Trophoblast cell (in vitro differentiated cells and primary cell): ENCODE results near the gene GPRIN3.

Experiments used
- DNase-seq, 2 donors: peaks; one replicate each; pipeline ENCODE4 v3.0.0-alpha.2; 2016
- H2AFZ ChIP-seq: 2 replicates; pipeline ENCODE4 v1.6.1; 2013; ENCODE audit warnings: low read length, moderate library complexity, mild to moderate bottlenecking; ENCODE audit not compliant: insufficient read depth, poor library complexity
- H2AK5ac ChIP-seq: 2 replicates; pipeline ENCODE4 v1.6.1; 2013; ENCODE audit warnings: mild to moderate bottlenecking, low read length
- H2BK120ac ChIP-seq: 2 replicates; pipeline ENCODE4 v1.6.1; 2013; ENCODE audit warnings: low read length, mild to moderate bottlenecking, moderate library complexity; ENCODE audit not compliant: insufficient read depth, poor library complexity
- H2BK12ac ChIP-seq: 2 replicates; pipeline ENCODE4 v1.6.1; 2013; ENCODE audit warnings: mild to moderate bottlenecking, low read length, moderate library complexity
- H2BK5ac ChIP-seq: 2 replicates; pipeline ENCODE4 v1.6.1; 2013; ENCODE audit warnings: low read length, low read depth, moderate library complexity, mild to moderate bottlenecking; ENCODE audit not compliant: poor library complexity
- H3K14ac ChIP-seq: 2 replicates; pipeline ENCODE4 v1.6.1; 2013; ENCODE audit warnings: mild to moderate bottlenecking, low read length
- H3K18ac ChIP-seq: 2 replicates; pipeline ENCODE4 v1.6.1; 2013; ENCODE audit warnings: mild to moderate bottlenecking, low read length
- H3K23ac ChIP-seq: 2 replicates; pipeline ENCODE4 v1.6.1; 2013; ENCODE audit warnings: low read length
- H3K27ac ChIP-seq: 2 replicates; pipeline ENCODE4 v1.5.1; 2013; ENCODE audit warnings: low read depth, mild to moderate bottlenecking, inconsistent platforms, low read length, moderate library complexity
- H3K27me3 ChIP-seq: 2 replicates; pipeline ENCODE4 v1.6.1; 2013; ENCODE audit warnings: inconsistent platforms, mild to moderate bottlenecking, low read length, moderate library complexity; ENCODE audit not compliant: insufficient read depth
- H3K36me3 ChIP-seq, 2 experiments: 1 replicate in 1 of 2; 2 replicates in 1 of 2; pipeline ENCODE4 v1.6.1; 2013; ENCODE audit warnings: low read length in 2 of 2, mild to moderate bottlenecking in 2 of 2, moderate library complexity in 1 of 2; ENCODE audit not compliant: insufficient read depth in 2 of 2, control insufficient read depth in 1 of 2
- H3K4ac ChIP-seq: 2 replicates; pipeline ENCODE4 v1.6.1; 2013; ENCODE audit warnings: low read depth, mild to moderate bottlenecking, low read length, moderate library complexity
- H3K4me1 ChIP-seq, 2 experiments: 1 replicate in 1 of 2; 2 replicates in 1 of 2; pipeline ENCODE4 v1.6.1; 2013; ENCODE audit warnings: low read length in 2 of 2, mild to moderate bottlenecking in 2 of 2, moderate library complexity in 1 of 2; ENCODE audit not compliant: insufficient read depth in 2 of 2, control insufficient read depth in 1 of 2
- H3K4me2 ChIP-seq: 2 replicates; pipeline ENCODE4 v1.6.1; 2013; ENCODE audit warnings: inconsistent platforms, mild to moderate bottlenecking, low read length, moderate library complexity
- H3K4me3 ChIP-seq: 2 replicates; pipeline ENCODE4 v1.5.1; 2013; ENCODE audit warnings: mild to moderate bottlenecking, low read depth, low read length, inconsistent platforms
- H3K79me1 ChIP-seq: one replicate; pipeline ENCODE4 v1.6.1; 2013; ENCODE audit warnings: low read length
- H3K79me2 ChIP-seq: 2 replicates; pipeline ENCODE4 v1.6.1; 2013; ENCODE audit warnings: low read length, mild to moderate bottlenecking; ENCODE audit not compliant: control insufficient read depth, insufficient read depth, poor library complexity
- H3K9ac ChIP-seq: 2 replicates; pipeline ENCODE4 v1.6.1; 2013; ENCODE audit warnings: mild to moderate bottlenecking, low read length
- H3K9me3 ChIP-seq: 2 replicates; pipeline ENCODE4 v1.6.1; 2013; ENCODE audit warnings: low read depth, mild to moderate bottlenecking, control low read depth, inconsistent platforms, low read length; ENCODE audit not compliant: insufficient read depth
- H4K12ac ChIP-seq: 2 replicates; pipeline ENCODE4 v1.6.1; 2013; ENCODE audit warnings: low read depth, mild to moderate bottlenecking, low read length, moderate library complexity
- H4K8ac ChIP-seq: 2 replicates; pipeline ENCODE4 v1.6.1; 2013; ENCODE audit warnings: low read depth, mild to moderate bottlenecking, low read length, moderate library complexity
- H4K91ac ChIP-seq: one replicate; pipeline ENCODE4 v1.6.1; 2013; ENCODE audit warnings: low read depth, mild to moderate bottlenecking, low read length, moderate library complexity
- WGBS: extraction: QIAGEN DNeasy Blood & Tissue Kit; methylation state at CpG from one replicate; pipeline ENCODE4 v1.1.7; 2013; ENCODE audit warnings: missing lambda C conversion rate; ENCODE audit not compliant: insufficient read length, insufficient coverage; ENCODE audit errors: extremely low coverage; 5-methylcytosine and 5-hydroxymethylcytosine counted together

The GPRIN3 gene

DNA sequence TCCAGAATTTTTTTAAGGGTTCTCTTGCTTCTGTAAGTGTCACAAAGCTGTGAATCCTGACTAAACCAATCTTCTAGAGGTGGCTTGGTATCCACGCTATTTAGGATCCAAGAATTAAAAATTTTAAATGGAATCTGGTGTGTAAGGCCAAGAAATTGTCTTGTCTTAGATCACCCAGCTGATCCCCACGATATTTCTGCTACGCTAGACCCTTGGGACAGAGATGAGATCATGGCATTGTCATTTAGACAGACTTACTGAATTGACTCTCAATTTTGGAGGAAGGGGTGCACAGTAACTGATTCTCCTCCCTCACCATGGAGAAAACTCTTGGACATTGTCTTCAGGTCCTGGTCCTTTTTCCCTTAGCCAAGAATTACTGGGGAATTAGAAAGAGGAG lies 5.7 kb downstream of the GPRIN3 start:
- Histone ChIP-seq H3K23ac (no peak overlapping the region), H2AFZ (no peak overlapping the region), H3K4me2 (no peak overlapping the region), H2BK120ac (no peak overlapping the region), H4K8ac (no peak overlapping the region), H2BK12ac (no peak overlapping the region), H4K91ac (no peak overlapping the region), H3K14ac (no peak overlapping the region), H3K79me1 (no peaks in the 10 kb centered on the region), H3K4me3 (no peak overlapping the region), H3K4ac (no peak overlapping the region), H3K36me3 (no peaks in the 10 kb centered on the region), H3K9me3 (no peaks in the 10 kb centered on the region), H3K9ac (no peak overlapping the region), H2BK5ac (no peak overlapping the region), H3K27ac (no peak overlapping the region), H3K27me3 (peaks cover 3% of the 10 kb centered on the region), H2AK5ac (no peak overlapping the region), H3K79me2 (no peaks in the 10 kb centered on the region), H4K12ac (no peak overlapping the region), H3K4me1 (peaks cover 0 to 2% of the 10 kb centered on the region in 2 experiments), H3K18ac (no peak overlapping the region)
- no CpG with 5 or more reads among the region's 3 CpGs for WGBS
- no peak for DNase-seq

- DNase-seq: no peak
- H4K91ac ChIP-seq: no peak overlapping the region
- H3K18ac ChIP-seq: no peak overlapping the region
- H3K36me3 ChIP-seq: no peaks in the 10 kb centered on the region
- no peak overlapping the region for H2AK5ac ChIP-seq
- no peak overlapping the region for H3K14ac ChIP-seq
- whole genome bisulfite sequencing: no CpG with 5 or more reads among the region's 1 CpG
- H3K4ac ChIP-seq: no peak overlapping the region
- no peak overlapping the region for H2AFZ ChIP-seq
- H3K4me2 ChIP-seq: no peak overlapping the region
- no peak overlapping the region for H2BK120ac ChIP-seq
- H3K9ac ChIP-seq: no peak overlapping the region
- no peak overlapping the region for H3K4me3 ChIP-seq
- H2BK5ac ChIP-seq: no peak overlapping the region
- no peaks in the 10 kb centered on the region for H3K79me2 ChIP-seq
- H3K27ac ChIP-seq: no peak overlapping the region
- H2BK12ac ChIP-seq: no peak overlapping the region
- no peak overlapping the region for H3K23ac ChIP-seq
- H3K4me1 ChIP-seq: peaks cover 0 to 2% of the 10 kb centered on the region in 2 experiments
- H3K27me3 ChIP-seq: no peaks in the 10 kb centered on the region
- H3K9me3 ChIP-seq: no peaks in the 10 kb centered on the region
- no peak overlapping the region for H4K12ac ChIP-seq
- H3K79me1 ChIP-seq: no peaks in the 10 kb centered on the region
- no peak overlapping the region for H4K8ac ChIP-seq
Observed at GRCh38 chr4:89301003-89301402, 6.6 kb downstream of the GPRIN3 start.

GRCh38 chr4:89300499-89300898 lies 7.1 kb downstream of the GPRIN3 start:
- Histone ChIP-seq H4K12ac (no peak overlapping the region), H4K91ac (no peak overlapping the region), H4K8ac (no peak overlapping the region), H2BK5ac (no peak overlapping the region), H3K4ac (no peak overlapping the region), H3K27ac (no peak overlapping the region), H3K79me2 (no peaks in the 10 kb centered on the region), H3K9ac (no peak overlapping the region), H2AFZ (no peak overlapping the region), H3K27me3 (no peaks in the 10 kb centered on the region), H3K18ac (no peak overlapping the region), H3K4me2 (no peak overlapping the region), H3K9me3 (no peaks in the 10 kb centered on the region), H2AK5ac (no peak overlapping the region), H3K4me3 (no peak overlapping the region), H3K23ac (no peak overlapping the region), H3K4me1 (peaks cover 0 to 2% of the 10 kb centered on the region in 2 experiments), H3K14ac (no peak overlapping the region), H2BK12ac (no peak overlapping the region), H2BK120ac (no peak overlapping the region), H3K36me3 (no peaks in the 10 kb centered on the region), H3K79me1 (no peaks in the 10 kb centered on the region)
- DNase-seq: no peak
- WGBS: no CpG with 5 or more reads among the region's 1 CpG

GRCh38 chr4:89300060-89300459 lies 7.5 kb downstream of the GPRIN3 start:
- no peak overlapping the region for H4K8ac ChIP-seq
- peaks cover 0 to 2% of the 10 kb centered on the region in 2 experiments for H3K4me1 ChIP-seq
- H3K36me3 ChIP-seq: no peaks in the 10 kb centered on the region
- no peak overlapping the region for H2AFZ ChIP-seq
- no peak overlapping the region for H3K23ac ChIP-seq
- H3K14ac ChIP-seq: no peak overlapping the region
- H3K4me3 ChIP-seq: no peak overlapping the region
- H4K12ac ChIP-seq: no peak overlapping the region
- WGBS: no CpG with 5 or more reads among the region's 2 CpGs
- H4K91ac ChIP-seq: no peak overlapping the region
- H3K27me3 ChIP-seq: no peaks in the 10 kb centered on the region
- no peaks in the 10 kb centered on the region for H3K9me3 ChIP-seq
- no peak overlapping the region for H2BK12ac ChIP-seq
- no peak for DNase-seq
- H2BK5ac ChIP-seq: no peak overlapping the region
- no peak overlapping the region for H3K4me2 ChIP-seq
- H3K27ac ChIP-seq: no peak overlapping the region
- H3K79me2 ChIP-seq: no peaks in the 10 kb centered on the region
- no peak overlapping the region for H3K9ac ChIP-seq
- H2BK120ac ChIP-seq: no peak overlapping the region
- H3K4ac ChIP-seq: no peak overlapping the region
- H3K79me1 ChIP-seq: no peaks in the 10 kb centered on the region
- H2AK5ac ChIP-seq: no peak overlapping the region
- H3K18ac ChIP-seq: no peak overlapping the region
